ENCODE results near the gene MYL7.
"Not testable (repeated sequence)": the region's sequence is repeated elsewhere in the genome, so short reads cannot be mapped to it uniquely, and the experiment has no call there.

The MYL7 gene

DNA sequence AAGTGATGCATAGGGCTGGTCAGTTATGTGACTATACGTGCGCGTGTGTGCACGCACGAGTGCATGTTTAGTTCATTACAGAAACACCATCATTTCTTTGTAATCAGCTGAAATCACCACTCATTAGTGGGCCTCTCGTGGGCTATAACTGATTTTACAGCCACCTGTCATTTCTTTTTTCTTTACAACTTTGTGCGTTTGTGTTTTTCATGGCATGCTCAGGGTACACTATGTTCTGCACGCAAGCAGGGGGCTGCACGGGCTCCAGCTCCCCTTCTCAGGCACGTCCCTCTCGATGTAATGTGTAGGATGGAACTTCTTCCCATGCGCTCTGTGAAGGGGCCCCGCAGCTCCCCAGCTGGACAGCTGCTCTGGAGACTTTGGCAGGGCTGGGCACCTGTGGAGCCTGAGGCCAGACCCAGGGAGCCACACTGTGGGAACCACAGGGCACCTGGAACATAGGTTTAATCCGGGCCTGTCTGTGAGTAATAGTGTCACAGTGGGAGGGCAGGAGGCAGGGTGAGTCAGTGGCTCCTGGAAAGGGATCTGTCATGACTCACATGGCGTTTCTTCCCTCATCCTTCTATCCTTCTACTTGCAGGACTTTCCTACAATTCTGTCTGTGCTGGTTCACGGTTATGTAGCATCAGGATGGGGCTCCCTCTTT is 43.2 kb upstream of the MYL7 start:
- H3K4me1 ChIP-seq (ENCODE audit: control insufficient read depth in 5 of 5, insufficient read depth in 5 of 5, low read length in 5 of 5) = no peaks in the 10 kb centered on the region
- no peak overlapping the region for H3K9ac ChIP-seq (ENCODE audit: low read length in 5 of 5)
- H3K9me3 ChIP-seq (ENCODE audit: control insufficient read depth in 5 of 5, low read length in 5 of 5) = peaks cover 7 to 15% (median 14%) of the 10 kb centered on the region in 5 donors
- no peak overlapping the region for H3K27ac ChIP-seq (ENCODE audit: low read depth, low read length)
- H3K36me3 ChIP-seq (ENCODE audit: control insufficient read depth in 5 of 5, insufficient read depth in 5 of 5, low read length in 5 of 5) = no peaks in the 10 kb centered on the region
- H3K27me3 ChIP-seq (ENCODE audit: control insufficient read depth in 5 of 5, insufficient read depth in 4 of 5, low read length in 5 of 5) = peaks cover 0 to 11% (median 4%) of the 10 kb centered on the region in 5 donors
- no peak overlapping the region for H3K4me3 ChIP-seq (ENCODE audit: low read depth in 1 of 5, low read length in 5 of 5)

DNA sequence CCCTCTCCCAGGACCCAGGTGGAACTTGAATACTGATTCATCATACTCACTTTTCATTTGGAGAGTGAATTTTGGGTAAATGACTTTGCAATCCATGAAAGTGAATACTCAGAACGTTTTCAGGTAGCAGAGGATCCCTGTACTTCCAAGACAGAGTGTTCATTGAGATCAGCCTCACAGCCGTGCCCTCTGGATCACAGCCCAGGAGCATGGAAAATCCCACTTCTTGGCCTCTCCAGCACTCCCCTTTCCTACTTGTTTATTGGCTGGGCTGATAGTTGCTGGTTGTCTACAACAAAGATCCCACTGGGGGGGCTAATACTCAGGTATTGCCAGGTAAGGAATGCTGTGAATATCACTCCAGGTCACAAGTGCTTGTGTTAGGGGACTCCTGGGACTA is 42.3 kb upstream of the MYL7 start:
- Histone ChIP-seq H3K27ac (ENCODE audit: low read depth, low read length) (no peak overlapping the region), H3K36me3 (ENCODE audit: control insufficient read depth in 5 of 5, insufficient read depth in 5 of 5, low read length in 5 of 5) (no peaks in the 10 kb centered on the region), H3K4me1 (ENCODE audit: control insufficient read depth in 5 of 5, insufficient read depth in 5 of 5, low read length in 5 of 5) (no peaks in the 10 kb centered on the region), H3K9me3 (ENCODE audit: control insufficient read depth in 5 of 5, low read length in 5 of 5) (peaks cover 7 to 15% (median 14%) of the 10 kb centered on the region in 5 donors), H3K9ac (ENCODE audit: low read length in 5 of 5) (no peak overlapping the region), H3K27me3 (ENCODE audit: control insufficient read depth in 5 of 5, insufficient read depth in 4 of 5, low read length in 5 of 5) (peaks cover 0 to 8% (median 3%) of the 10 kb centered on the region in 5 donors), H3K4me3 (ENCODE audit: low read depth in 1 of 5, low read length in 5 of 5) (no peak overlapping the region)

DNA sequence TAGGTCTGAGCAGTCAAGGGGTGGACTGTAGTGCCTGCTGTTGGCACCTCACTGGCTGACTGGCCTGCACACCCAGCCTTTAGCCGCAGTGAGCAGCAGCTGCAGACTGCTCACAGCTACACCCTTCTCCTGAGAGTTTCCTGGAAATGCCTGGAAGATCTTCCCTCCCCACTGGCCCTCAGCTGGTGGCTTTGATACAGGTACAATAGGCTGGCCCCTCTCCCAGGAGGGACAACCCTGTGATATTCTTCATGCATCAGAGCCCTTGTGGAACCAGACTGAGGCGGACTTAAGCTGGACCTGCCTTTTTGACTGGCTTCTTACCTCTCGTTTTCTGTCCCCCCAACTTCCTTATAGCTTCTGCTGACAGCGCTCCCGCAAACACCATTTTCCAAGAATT is 41.7 kb upstream of the MYL7 start:
- peaks cover 0 to 14% (median 4%) of the 10 kb centered on the region in 5 donors for H3K27me3 ChIP-seq (ENCODE audit: control insufficient read depth in 5 of 5, insufficient read depth in 4 of 5, low read length in 5 of 5)

DNA sequence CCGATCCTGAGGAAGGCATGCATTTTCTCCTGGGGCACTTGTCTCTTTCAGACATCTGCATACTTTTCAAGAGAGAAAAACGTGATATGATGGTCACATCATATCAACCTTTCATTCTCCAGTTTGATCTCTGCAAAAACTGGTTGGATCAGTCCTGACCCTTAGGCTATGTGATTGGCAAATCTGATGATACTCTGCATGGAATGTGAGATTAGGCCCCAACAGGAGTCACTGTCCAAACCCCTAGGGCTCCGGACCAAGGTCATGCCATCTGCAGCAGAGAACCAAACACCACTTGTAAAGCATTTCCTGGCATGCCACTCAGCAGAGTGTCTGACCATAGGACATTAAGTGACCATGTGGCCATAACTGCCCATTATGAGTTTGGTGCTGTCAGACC is 39.5 kb upstream of the MYL7 start:
- Histone ChIP-seq H3K9ac (ENCODE audit: low read length in 5 of 5) (no peak overlapping the region), H3K27me3 (ENCODE audit: control insufficient read depth in 5 of 5, insufficient read depth in 4 of 5, low read length in 5 of 5) (peaks cover 0 to 19% (median 8%) of the 10 kb centered on the region in 5 donors), H3K36me3 (ENCODE audit: control insufficient read depth in 5 of 5, insufficient read depth in 5 of 5, low read length in 5 of 5) (no peaks in the 10 kb centered on the region), H3K4me1 (ENCODE audit: control insufficient read depth in 5 of 5, insufficient read depth in 5 of 5, low read length in 5 of 5) (no peaks in the 10 kb centered on the region), H3K4me3 (ENCODE audit: low read depth in 1 of 5, low read length in 5 of 5) (no peak overlapping the region), H3K27ac (ENCODE audit: low read depth, low read length) (no peak overlapping the region), H3K9me3 (ENCODE audit: control insufficient read depth in 5 of 5, low read length in 5 of 5) (peaks cover 7 to 15% (median 14%) of the 10 kb centered on the region in 5 donors)

More for the DNA sequence above, 41.7 kb upstream of the MYL7 start:
- H3K27ac ChIP-seq (ENCODE audit: low read depth, low read length) = no peak overlapping the region
- H3K9ac ChIP-seq (ENCODE audit: low read length in 5 of 5) = no peak overlapping the region
- peaks cover 7 to 15% (median 14%) of the 10 kb centered on the region in 5 donors for H3K9me3 ChIP-seq (ENCODE audit: control insufficient read depth in 5 of 5, low read length in 5 of 5)
- H3K4me1 ChIP-seq (ENCODE audit: control insufficient read depth in 5 of 5, insufficient read depth in 5 of 5, low read length in 5 of 5) = no peaks in the 10 kb centered on the region
- H3K4me3 ChIP-seq (ENCODE audit: low read depth in 1 of 5, low read length in 5 of 5) = no peak overlapping the region
- H3K36me3 ChIP-seq (ENCODE audit: control insufficient read depth in 5 of 5, insufficient read depth in 5 of 5, low read length in 5 of 5) = no peaks in the 10 kb centered on the region

DNA sequence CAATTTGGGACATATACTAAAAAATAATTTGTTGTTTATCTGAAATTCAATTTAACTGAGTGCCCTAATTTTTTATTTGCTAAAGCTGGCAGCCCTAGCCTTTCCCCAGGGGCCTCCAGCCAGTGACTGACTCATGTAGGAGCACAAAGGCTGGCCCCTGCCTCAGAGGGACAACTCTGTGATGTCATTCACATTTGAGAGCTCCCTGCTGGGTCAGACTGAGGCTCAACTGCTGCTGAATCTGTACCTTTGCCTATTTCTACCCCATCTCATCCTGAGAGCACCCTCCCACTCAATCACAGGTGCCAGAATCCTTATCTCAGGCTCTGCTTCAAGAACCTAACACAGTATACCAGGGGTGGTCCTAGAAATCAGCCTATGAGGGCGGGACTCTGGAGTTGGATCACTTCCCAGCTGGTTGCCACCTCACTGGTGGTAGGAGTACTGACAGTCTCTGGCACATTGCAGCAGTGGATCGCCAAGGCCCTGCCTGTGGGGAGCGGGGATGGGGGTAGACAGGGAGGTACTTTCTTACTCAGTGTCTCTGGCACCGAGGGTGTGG is 36.5 kb upstream of the MYL7 start:
- H3K9ac ChIP-seq (ENCODE audit: low read length in 5 of 5) = no peak overlapping the region
- no peaks in the 10 kb centered on the region for H3K4me1 ChIP-seq (ENCODE audit: control insufficient read depth in 5 of 5, insufficient read depth in 5 of 5, low read length in 5 of 5)
- peaks cover 6 to 9% (median 7%) of the 10 kb centered on the region in 5 donors for H3K9me3 ChIP-seq (ENCODE audit: control insufficient read depth in 5 of 5, low read length in 5 of 5)
- no peaks in the 10 kb centered on the region for H3K36me3 ChIP-seq (ENCODE audit: control insufficient read depth in 5 of 5, insufficient read depth in 5 of 5, low read length in 5 of 5)
- no peak overlapping the region for H3K4me3 ChIP-seq (ENCODE audit: low read depth in 1 of 5, low read length in 5 of 5)
- H3K27me3 ChIP-seq (ENCODE audit: control insufficient read depth in 5 of 5, insufficient read depth in 4 of 5, low read length in 5 of 5) = peaks cover 0 to 19% (median 5%) of the 10 kb centered on the region in 5 donors
- no peak overlapping the region for H3K27ac ChIP-seq (ENCODE audit: low read depth, low read length)

DNA sequence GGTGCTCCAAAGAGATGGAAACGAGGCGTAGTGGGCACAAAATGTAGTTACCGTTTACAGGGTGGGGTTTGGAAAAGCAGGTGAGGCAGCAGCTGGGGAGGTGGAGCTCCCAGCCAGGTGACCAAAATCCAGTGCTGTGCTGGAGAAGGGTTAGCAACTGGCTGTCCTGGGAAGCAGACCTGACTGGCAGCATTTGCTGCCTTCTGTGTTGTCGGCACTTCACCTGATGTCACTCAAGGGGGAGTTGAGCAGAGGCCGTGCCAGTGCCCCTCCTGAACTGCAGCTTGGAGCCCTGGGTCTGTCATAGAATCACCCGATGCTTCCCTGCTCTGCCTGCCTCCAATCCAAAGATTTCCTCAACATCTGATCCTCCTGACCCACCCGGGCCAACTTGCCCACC is 35.4 kb upstream of the MYL7 start:
- no peaks in the 10 kb centered on the region for H3K9me3 ChIP-seq (ENCODE audit: control insufficient read depth in 5 of 5, low read length in 5 of 5)
- H3K27ac ChIP-seq (ENCODE audit: low read depth, low read length) = no peak overlapping the region
- no peaks in the 10 kb centered on the region for H3K4me1 ChIP-seq (ENCODE audit: control insufficient read depth in 5 of 5, insufficient read depth in 5 of 5, low read length in 5 of 5)

DNA sequence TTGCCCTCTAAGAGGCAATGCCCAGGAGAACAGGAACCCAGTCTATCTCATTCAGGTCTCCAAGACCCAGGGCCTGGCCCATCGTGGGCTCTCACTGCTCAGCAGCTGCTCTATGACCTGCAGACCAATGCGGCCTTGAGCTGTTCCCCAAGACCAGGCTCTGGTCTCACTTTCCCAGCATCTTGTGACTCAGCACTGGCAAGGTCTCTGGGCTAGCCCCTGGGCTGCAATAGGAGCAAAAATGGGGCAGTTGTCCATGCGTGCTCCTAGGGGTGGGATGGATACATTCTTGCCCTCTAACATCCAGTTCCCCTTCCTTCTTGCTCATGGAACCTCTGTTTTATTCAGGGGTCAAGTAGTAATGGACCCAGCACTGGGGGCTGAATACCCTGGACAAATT is 34.6 kb upstream of the MYL7 start:
- no peaks in the 10 kb centered on the region for H3K4me1 ChIP-seq (ENCODE audit: control insufficient read depth in 5 of 5, insufficient read depth in 5 of 5, low read length in 5 of 5)
- no peaks in the 10 kb centered on the region for H3K9me3 ChIP-seq (ENCODE audit: control insufficient read depth in 5 of 5, low read length in 5 of 5)
- H3K9ac ChIP-seq (ENCODE audit: low read length in 5 of 5) = no peak overlapping the region
- peaks cover 0 to 14% (median 5%) of the 10 kb centered on the region in 5 donors for H3K27me3 ChIP-seq (ENCODE audit: control insufficient read depth in 5 of 5, insufficient read depth in 4 of 5, low read length in 5 of 5)
- no peaks in the 10 kb centered on the region for H3K36me3 ChIP-seq (ENCODE audit: control insufficient read depth in 5 of 5, insufficient read depth in 5 of 5, low read length in 5 of 5)
- no peak overlapping the region for H3K4me3 ChIP-seq (ENCODE audit: low read depth in 1 of 5, low read length in 5 of 5)
- no peak overlapping the region for H3K27ac ChIP-seq (ENCODE audit: low read depth, low read length)

More for the DNA sequence above, 35.4 kb upstream of the MYL7 start:
- peaks cover 0 to 16% (median 5%) of the 10 kb centered on the region in 5 donors for H3K27me3 ChIP-seq (ENCODE audit: control insufficient read depth in 5 of 5, insufficient read depth in 4 of 5, low read length in 5 of 5)
- H3K9ac ChIP-seq (ENCODE audit: low read length in 5 of 5) = no peak overlapping the region
- H3K36me3 ChIP-seq (ENCODE audit: control insufficient read depth in 5 of 5, insufficient read depth in 5 of 5, low read length in 5 of 5) = no peaks in the 10 kb centered on the region
- no peak overlapping the region for H3K4me3 ChIP-seq (ENCODE audit: low read depth in 1 of 5, low read length in 5 of 5)

DNA sequence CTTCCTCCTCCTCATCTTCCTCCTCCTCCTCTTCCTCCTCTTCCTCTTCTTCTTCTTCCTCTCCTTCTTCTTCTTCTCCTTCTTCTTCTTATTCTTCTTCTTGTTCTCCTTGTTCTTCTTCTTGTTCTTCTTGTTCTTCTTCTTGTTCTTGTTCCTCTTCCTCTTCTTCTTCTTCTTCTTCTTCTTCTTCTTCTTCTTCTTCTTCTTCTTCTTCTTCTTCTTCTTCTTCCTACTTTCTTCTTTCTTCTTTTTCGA is 33.5 kb upstream of the MYL7 start:
- H3K27ac ChIP-seq (ENCODE audit: low read depth, low read length); H3K36me3 ChIP-seq (ENCODE audit: control insufficient read depth in 5 of 5, insufficient read depth in 5 of 5, low read length in 5 of 5); H3K4me3 ChIP-seq (ENCODE audit: low read depth in 1 of 5, low read length in 5 of 5); H3K4me1 ChIP-seq (ENCODE audit: control insufficient read depth in 5 of 5, insufficient read depth in 5 of 5, low read length in 5 of 5); H3K9ac ChIP-seq (ENCODE audit: low read length in 5 of 5); H3K9me3 ChIP-seq (ENCODE audit: control insufficient read depth in 5 of 5, low read length in 5 of 5): not testable (repeated sequence)
- peaks cover 0 to 14% (median 5%) of the 10 kb centered on the region in 5 donors for H3K27me3 ChIP-seq (ENCODE audit: control insufficient read depth in 5 of 5, insufficient read depth in 4 of 5, low read length in 5 of 5)

DNA sequence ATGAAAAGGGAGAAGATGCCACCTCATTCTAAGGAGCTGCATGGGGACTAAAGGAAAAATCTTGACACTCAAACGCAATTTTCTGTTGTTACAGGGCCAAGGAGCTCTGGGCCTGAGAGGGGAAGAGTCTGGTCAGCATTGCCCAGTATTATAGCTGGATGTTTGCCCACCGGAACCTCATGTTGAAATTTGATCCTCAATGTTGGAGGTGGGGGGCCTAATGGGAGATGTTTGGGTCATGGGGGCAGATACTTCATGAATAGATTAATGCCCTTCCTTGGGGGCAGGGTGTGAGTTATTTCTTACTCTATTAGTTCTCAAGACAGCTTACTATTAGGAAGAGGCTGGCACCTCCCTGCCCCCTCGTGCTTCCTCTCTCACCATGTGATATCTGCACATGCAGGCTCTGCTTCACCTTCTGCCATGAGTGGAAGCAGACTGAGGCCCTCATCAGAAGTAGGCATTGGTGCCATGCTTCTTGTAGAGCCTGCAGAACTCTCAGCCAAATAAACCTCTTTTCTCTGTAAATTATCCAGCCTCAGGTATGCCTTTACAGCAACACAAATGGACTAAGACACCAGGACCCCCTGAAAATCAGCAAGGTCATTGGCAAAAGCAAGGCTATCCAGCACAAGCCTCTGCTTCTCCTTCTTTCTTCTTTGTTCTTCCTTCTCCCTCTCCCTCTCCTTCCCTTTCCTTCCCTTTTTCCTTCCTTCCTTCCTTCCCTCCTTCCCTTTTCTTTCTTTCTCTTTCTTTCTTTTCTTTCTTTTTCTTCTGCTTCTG is 33.0 kb upstream of the MYL7 start:
- Histone ChIP-seq H3K4me3 (ENCODE audit: low read depth in 1 of 5, low read length in 5 of 5) (no peak overlapping the region), H3K4me1 (ENCODE audit: control insufficient read depth in 5 of 5, insufficient read depth in 5 of 5, low read length in 5 of 5) (no peaks in the 10 kb centered on the region), H3K9ac (ENCODE audit: low read length in 5 of 5) (no peak overlapping the region), H3K9me3 (ENCODE audit: control insufficient read depth in 5 of 5, low read length in 5 of 5) (no peaks in the 10 kb centered on the region), H3K27ac (ENCODE audit: low read depth, low read length) (no peak overlapping the region), H3K36me3 (ENCODE audit: control insufficient read depth in 5 of 5, insufficient read depth in 5 of 5, low read length in 5 of 5) (no peaks in the 10 kb centered on the region), H3K27me3 (ENCODE audit: control insufficient read depth in 5 of 5, insufficient read depth in 4 of 5, low read length in 5 of 5) (peaks cover 0 to 14% (median 5%) of the 10 kb centered on the region in 5 donors)

DNA sequence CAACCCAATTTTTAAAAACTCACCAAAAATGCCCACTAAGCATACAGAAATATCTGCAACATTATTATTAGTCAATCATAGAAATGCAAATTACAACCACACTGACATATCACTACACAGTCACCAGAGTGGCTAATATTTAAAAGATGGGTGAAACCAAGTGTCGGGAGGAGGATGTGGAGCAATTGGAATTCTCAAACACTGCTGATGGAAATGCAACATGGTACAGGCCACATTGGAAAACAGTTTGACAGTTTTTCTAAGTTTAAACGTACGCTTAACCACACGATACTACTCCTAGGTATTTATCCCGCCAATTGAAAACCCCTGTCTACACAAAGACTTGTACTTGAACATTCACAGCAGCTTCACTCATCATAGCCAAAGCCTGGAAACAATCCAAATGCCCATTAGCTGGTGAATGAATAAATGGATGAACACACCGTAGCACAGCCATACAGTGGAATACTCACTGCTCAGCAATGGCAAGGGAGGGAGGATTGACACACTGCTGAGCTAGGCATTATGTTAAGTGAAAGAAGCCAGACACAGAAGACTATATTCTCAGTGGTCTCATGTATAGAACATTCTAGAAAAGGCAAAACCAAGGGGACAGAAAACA is 31.8 kb upstream of the MYL7 start:
- Histone ChIP-seq H3K27me3 (ENCODE audit: control insufficient read depth in 5 of 5, insufficient read depth in 4 of 5, low read length in 5 of 5) (peaks cover 0 to 10% (median 5%) of the 10 kb centered on the region in 5 donors), H3K36me3 (ENCODE audit: control insufficient read depth in 5 of 5, insufficient read depth in 5 of 5, low read length in 5 of 5) (no peaks in the 10 kb centered on the region), H3K4me1 (ENCODE audit: control insufficient read depth in 5 of 5, insufficient read depth in 5 of 5, low read length in 5 of 5) (no peaks in the 10 kb centered on the region), H3K27ac (ENCODE audit: low read depth, low read length) (no peak overlapping the region), H3K9ac (ENCODE audit: low read length in 5 of 5) (no peak overlapping the region), H3K4me3 (ENCODE audit: low read depth in 1 of 5, low read length in 5 of 5) (no peak overlapping the region), H3K9me3 (ENCODE audit: control insufficient read depth in 5 of 5, low read length in 5 of 5) (no peaks in the 10 kb centered on the region)
